ENCODE data around the gene PIP4K2B.

The PIP4K2B gene

DNA sequence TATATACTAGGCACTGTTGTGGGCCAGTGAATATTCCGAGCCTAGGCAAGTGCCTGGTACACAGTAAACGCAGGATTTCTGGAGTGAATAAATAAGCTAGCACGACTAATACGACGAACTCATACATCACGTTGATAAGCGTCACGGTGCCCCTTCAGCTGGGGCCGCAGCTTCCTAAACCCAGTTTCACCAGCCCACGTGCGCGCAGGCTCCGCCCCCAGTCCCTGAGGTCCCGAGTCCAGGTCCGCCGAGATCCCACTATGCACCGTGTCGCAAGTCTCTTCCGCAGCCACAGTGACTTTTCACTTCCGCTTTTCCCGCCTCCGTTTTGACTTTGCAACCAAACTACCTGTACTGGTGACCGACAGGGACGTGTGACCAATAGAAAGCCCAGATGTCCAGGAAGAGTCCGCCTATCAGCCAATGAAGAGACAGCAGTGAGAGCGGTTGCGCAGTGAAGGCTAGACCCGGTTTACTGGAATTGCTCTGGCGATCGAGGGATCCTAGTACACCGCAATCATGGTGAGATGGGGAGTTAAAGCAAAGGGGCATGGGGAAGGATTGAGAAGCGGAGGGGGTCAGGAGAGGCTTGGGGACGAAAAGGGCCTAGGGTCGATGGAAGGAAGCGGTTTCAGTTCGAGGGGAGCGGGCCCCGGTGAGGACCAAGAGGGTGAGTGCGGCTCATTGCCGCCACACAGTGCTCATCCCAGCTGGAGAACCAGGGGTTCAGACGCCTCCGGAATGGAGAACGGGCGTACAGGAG, 46.9 kb downstream of the PIP4K2B start, which contains the start of gene PSMB3:
TSS of gene PSMB3 (plus strand) at position 434 of the 763 bp plus-strand sequence. CDS start at position 520, 86 bp downstream.
- TF ChIP-seq, protein P1, sequence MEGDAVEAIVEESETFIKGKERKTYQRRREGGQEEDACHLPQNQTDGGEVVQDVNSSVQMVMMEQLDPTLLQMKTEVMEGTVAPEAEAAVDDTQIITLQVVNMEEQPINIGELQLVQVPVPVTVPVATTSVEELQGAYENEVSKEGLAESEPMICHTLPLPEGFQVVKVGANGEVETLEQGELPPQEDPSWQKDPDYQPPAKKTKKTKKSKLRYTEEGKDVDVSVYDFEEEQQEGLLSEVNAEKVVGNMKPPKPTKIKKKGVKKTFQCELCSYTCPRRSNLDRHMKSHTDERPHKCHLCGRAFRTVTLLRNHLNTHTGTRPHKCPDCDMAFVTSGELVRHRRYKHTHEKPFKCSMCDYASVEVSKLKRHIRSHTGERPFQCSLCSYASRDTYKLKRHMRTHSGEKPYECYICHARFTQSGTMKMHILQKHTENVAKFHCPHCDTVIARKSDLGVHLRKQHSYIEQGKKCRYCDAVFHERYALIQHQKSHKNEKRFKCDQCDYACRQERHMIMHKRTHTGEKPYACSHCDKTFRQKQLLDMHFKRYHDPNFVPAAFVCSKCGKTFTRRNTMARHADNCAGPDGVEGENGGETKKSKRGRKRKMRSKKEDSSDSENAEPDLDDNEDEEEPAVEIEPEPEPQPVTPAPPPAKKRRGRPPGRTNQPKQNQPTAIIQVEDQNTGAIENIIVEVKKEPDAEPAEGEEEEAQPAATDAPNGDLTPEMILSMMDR (IDR thresholded peaks at IDR 0.05; ENCODE audit: low read length, missing control alignments), result no peak
- H3K4me3 ChIP-seq (replicated peaks; ENCODE audit: low read depth, low read length), result peak within 1 kb of the TSS; percentile 99
- DNase-seq (ENCODE audit: low read depth), result peak; percentile 100

DNA sequence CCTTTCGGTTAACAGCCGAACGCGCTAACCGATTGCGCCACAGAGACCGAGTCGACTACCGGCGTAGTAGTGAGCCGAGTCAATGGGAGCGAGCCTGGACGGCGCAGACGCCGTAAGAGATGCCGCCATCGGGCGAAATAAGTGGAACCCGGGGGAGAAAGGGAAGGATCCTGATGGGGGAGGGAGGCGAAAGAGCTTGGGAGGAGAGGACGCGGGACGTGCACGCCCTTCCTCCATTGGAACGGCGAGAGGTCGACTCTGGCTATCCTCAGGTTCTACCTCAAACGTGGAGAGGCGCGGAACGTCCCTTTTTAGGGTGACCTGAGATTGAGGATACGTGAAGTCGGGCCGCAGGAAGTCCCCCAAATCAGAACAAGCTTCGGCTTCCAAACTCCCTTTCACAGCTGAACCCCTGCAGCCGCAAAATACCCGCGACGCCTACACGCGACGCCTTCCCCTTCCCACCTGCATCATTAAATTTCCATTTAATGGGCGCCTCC, 47.5 kb downstream of the PIP4K2B start:
- DNase-seq (ENCODE audit: low read depth), result peak; percentile 90
- TF ChIP-seq, protein P1 (IDR thresholded peaks at IDR 0.05; ENCODE audit: low read length, missing control alignments), result no peak
- peak overlapping the region; percentile 99 for H3K4me3 ChIP-seq (replicated peaks; ENCODE audit: low read depth, low read length)

DNA sequence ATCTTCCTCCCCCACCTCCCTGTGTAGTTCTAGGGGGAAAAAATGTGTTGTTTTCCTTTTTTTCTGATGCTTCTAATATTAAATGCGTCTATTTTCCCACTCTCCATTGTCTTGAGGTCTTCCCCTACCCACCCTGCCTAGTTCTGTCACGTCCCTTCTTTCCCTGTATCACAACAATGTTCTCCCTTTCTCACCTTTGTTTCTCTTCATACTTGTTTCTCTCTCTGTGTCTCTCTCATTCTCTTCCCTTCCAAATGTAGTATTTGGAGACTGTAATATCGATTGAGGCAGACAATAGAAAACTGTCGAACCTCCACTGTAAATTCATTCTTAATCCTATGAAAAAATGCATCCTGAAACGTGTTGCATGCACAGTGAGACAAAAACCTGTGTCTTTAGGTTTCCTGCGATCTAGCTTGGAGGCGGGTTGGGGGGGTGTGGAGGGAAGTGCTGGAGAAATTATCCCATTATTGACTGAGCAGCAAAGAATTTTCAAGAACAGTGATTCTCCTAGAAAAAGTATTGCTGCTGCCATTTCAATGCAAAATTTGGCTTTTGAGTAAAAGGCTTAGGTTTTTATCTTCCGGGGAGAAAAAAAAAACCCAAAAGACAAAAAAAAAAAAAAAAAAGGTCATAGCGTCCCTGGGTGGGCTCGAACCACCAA, 48.1 kb downstream of the PIP4K2B start:
- TF ChIP-seq, protein P1 (IDR thresholded peaks at IDR 0.05; ENCODE audit: low read length, missing control alignments), result no peak
- peak overlapping the region; percentile 99 for H3K4me3 ChIP-seq (replicated peaks; ENCODE audit: low read depth, low read length)
- no peak for DNase-seq (ENCODE audit: low read depth)

DNA sequence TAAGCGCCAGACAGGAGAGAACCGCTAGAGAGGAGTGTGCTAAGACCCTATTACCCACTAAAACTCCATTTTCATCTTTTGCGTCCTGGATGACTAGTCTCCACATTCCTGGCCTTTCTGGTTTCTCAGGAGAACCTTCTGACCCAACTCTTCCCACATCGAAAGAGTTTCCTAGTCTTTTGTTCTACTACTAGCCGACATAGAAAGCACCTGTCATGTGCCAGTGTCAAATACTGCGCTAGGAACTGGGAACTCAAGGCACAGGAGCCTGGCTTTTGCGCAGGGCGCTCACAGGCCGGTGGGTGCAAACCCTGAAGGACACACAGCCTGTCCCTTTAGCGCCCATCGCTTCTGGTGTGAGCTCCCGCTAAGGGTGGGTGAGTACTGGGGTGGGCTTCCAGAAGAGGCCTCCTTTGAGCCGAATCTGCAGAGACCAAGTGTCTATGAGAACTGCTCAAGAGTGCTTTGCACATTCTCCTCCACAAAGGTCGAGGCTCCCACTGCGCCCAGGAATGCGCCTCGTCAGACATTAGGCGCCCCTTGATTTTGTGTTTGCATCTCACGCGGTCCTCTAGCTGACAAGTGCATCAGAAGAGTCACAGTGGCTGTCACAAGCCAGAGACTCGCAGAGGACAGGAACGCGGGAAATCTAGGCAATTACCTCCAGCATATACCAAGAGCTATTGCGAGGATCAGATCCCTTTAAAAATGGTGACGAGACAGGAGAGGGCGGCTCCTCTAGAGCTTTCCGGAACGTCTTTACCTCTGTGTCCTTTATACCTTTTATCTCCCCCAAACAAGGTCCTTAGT, 48.8 kb downstream of the PIP4K2B start:
- TF ChIP-seq, protein P1 (IDR thresholded peaks at IDR 0.05; ENCODE audit: low read length, missing control alignments), result no peak
- H3K4me3 ChIP-seq (replicated peaks; ENCODE audit: low read depth, low read length), result peak overlapping the region; percentile 99
- no peak for DNase-seq (ENCODE audit: low read depth)

DNA sequence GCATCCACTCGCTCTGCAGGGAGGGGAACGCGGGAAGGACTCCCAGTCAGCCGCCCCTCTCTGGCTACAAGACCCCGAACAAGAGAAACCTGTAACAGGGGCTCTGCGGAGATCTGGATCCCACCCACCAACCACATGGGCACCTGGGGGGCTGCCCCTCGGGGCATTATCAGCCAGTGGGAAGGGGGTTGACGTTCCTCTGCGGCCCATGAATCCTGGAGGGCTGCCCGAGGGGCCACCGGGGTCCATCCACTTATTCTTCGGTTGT, 49.4 kb downstream of the PIP4K2B start:
- DNase-seq (ENCODE audit: low read depth), result no peak
- H3K4me3 ChIP-seq (replicated peaks; ENCODE audit: low read depth, low read length), result peak overlapping the region; percentile 91
- TF ChIP-seq, protein P1 (IDR thresholded peaks at IDR 0.05; ENCODE audit: low read length, missing control alignments), result no peak

DNA sequence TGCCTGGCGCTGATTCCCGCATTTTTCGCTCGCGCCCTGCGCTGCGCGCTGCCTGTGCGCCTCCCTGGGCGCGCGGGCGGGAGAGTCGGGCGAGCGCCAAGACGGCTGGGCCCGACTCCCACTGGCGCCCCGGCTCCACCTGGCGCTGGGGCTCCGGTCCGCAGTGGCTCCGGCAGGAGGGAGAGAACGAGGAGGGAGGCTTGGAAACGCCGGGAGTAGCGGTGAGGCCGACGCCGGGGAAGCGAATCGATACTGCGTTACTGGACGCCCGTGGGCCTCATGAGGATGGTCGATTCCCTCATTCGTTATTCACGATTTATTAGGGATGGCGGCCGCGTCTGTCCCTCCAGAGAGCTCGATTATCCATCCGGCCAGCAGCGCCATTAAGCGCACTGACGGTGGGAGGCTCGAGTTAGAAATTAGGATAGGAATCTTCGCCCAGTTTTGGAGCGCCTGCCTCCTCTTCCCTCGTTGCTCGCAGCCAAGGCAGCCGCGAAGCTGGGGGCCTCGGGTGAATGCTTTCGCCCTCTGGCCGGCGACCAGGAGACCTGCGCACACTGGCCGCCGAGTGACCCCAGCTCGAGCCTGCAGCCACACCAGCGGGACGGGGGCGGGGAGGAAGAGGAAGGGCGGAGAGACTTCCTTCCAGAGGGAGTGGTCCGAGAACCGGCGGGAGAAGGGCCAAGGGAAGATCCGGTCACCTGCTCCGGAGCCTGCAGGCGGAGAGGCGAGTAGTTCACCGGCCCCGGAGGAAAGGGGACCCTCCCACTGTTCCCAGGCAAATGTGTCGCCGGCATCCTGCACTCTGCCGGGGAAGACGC, 49.9 kb downstream of the PIP4K2B start:
- DNase-seq (ENCODE audit: low read depth), result peak; percentile 62

More for the DNA sequence above, 49.9 kb downstream of the PIP4K2B start:
- peak overlapping the region; percentile 91 for H3K4me3 ChIP-seq (replicated peaks; ENCODE audit: low read depth, low read length)
- TF ChIP-seq, protein P1 (IDR thresholded peaks at IDR 0.05; ENCODE audit: low read length, missing control alignments), result no peak

Measured in fibroblast of pulmonary artery (primary cell).